Activated T-cell treated with anti-CD3 and anti-CD28 coated beads for 24 hours (primary cell): ENCODE data around the gene BHLHE40.
"Not testable (repeated sequence)": the region's sequence is repeated elsewhere in the genome, so short reads cannot be mapped to it uniquely, and the experiment has no call there.

Experiments
- DNase-seq: peaks from one replicate; pipeline ENCODE4 v3.0.0-alpha.2; 2020; ENCODE audit warnings: low read depth

The BHLHE40 gene

DNA sequence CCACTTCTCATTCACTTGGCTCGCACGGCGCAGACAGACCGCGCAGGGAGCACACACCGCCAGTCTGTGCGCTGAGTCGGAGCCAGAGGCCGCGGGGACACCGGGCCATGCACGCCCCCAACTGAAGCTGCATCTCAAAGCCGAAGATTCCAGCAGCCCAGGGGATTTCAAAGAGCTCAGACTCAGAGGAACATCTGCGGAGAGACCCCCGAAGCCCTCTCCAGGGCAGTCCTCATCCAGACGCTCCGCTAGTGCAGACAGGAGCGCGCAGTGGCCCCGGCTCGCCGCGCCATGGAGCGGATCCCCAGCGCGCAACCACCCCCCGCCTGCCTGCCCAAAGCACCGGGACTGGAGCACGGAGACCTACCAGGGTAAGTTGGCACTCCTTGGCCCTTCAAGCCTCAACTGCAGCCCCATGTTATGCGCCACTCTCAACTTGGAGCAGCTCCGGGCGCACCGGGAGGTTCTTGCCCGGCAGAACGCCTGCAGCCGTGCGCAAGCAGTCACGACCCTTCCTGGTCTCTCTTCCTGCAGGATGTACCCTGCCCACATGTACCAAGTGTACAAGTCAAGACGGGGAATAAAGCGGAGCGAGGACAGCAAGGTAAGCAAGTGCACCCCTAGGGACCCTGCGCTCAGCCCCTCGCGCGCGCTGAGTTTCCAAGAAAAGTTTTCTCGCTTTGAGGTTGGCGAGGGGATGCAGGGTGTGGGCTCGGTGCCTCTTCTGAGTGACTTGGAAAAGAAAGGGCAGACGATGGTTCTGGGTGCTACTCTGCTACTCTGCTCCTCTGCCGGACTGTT is at the start of gene BHLHE40:
Gene BHLHE40, plus strand, starts transcription at position 10 of the 801 bp plus-strand sequence. Its CDS starts 282 bp downstream, at position 292.
- DNase-seq: no peak

DNA sequence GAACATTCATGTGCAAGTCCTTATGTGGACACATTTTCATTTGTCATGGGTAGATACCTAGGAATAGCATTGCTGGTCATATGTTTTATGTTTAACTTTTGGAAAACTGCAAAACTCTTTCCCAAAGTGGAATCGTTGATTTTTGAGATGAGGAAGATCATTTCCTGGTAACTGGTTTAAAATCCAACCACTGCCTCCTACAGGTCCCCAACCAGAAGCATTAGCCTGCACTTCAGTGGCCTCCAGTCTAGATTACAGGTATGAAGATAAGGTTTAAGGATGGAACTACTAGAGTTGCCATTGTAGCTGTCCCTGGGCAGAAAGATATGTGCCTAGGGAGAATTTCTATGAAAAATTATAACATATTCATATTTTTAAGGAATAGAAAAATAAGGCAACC is 48.7 kb upstream of the BHLHE40 start:
- no peak for DNase-seq

DNA sequence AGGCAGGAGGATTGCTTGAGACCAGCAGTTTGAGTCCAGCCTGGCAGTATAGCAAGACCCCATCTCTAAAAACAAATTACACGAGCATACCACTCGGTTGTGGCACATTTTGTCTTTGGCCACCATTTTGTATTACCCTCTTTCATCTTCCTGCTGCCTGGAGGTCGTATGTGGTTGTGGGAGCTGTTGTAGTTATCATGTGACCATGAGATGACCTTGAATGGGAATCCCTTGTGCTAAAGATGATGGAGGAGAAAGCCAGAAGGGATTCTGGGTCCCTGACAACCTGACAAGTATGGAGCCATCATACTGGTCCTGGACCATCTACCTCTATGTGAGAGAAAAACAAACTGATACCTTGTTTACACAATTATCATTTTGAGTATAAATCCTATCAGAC is 45.2 kb upstream of the BHLHE40 start:
- DNase-seq: no peak

DNA sequence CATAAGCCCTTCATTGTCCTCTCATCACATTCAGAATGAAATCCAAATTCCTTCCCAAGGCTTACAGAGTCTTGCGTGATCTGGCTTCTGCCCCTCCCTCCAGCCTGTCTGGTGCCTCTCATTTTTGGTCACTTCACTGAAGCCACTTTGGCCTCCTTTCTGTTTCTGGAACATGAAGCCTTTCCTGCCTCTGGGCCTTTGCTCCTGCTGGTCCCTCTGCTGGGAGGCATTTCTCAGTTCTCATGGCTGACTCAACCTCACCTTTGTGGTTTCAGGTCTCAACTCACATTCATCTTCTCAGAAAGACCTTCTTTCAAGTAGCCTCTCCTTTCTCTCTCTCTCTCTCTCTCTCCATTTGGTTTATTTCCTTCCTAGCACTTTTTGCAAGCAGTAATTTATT is 43.9 kb upstream of the BHLHE40 start:
- no peak for DNase-seq

DNA sequence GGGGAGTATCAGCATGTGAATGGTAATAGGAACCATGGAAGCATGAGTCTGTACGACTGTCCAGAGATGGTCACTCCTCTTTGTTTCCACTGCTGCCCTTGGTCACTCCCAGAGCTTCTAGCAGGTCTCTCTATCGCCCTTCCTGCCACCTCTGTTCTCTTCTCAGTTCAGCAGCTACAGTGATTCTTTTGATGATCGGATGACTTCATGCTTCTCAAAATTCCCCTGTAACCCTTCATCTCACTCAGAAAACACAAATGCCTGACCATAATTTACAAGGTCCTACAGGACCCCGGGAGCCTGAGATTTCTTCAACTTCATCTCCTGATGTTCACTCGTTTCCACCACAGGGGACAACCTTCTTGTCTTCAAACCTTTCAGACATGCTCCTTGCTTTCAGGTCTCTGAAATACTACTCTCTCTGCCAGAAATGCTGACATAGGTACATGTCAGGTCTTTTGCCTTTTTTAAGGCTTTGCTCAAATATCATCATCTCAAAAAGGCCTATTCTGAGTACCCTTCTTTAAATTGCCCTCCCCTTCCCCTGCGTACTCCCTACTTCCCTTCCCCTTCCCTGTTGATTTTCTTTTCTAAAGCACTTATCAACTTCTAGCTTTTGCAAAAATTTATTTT is 42.1 kb upstream of the BHLHE40 start:
- no peak for DNase-seq

DNA sequence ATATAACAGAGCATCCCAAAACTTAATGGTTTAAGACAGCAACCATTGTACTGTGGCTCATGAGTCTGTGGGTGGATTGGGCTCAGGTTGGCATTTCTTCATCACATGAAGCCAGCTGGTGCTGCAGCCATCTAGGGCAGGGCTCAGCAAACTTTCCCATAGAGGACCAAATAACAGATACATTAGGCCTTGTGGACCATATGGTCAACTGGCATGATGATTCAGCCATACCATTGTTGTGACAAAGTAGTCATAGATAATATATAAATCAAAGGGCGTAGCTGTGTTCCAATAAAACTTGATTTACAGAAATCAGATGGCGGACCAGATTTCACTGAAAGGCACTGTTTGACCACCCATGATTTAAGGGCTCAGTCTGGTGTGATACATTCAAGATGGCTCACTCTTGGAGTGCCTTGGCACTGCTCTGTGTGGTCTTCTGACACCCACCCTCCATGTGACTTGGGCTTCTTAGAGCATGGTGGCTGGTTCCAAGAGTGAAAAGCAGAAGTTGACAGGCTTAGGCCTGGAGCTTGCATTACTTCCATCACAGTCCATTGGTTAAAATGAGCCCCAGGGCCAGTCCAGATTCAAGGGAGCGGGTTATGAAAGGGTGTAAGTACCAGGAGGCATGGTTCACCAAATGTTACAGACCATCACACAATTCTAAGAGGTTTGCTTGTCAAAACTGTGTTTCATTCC is 40.8 kb upstream of the BHLHE40 start:
- no peak for DNase-seq

DNA sequence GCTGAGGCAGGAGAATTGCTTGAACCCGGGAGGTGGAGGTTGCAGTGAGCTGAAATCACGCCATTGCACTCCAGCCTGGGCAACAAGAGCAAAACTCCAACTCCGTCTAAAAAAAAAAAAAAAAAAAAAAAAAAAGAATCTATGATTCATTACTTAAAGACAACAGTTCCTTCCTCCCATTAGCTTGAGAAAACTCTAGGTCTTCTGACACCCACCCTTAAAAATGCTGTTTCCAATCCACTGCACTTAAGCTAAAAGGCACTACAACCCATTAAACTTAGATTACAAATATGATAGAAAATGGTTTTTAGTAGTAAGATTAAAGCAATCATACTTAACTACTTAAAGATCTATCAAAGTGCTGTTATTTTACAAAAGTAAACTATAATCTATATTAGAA is 40.0 kb upstream of the BHLHE40 start:
- no peak for DNase-seq

DNA sequence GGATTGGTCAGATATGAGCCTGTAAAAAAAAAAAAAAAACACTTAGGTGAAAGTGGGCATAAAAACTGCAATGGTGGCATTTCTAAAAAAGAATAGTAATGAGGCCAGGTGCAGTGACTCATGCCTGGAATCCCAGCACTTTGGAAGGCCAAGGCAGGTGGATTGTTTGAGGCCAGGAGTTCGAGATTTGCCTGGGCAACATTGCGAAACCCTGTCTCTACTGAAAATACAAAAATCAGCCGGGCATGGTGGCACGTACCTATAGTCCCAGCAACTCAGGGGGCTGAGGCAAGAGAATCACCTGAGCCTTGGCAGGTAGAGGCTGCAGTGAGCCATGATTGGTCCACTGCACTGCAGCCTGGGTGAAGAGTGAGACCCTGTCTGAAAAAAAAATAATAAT is 38.3 kb upstream of the BHLHE40 start:
- DNase-seq: no peak

DNA sequence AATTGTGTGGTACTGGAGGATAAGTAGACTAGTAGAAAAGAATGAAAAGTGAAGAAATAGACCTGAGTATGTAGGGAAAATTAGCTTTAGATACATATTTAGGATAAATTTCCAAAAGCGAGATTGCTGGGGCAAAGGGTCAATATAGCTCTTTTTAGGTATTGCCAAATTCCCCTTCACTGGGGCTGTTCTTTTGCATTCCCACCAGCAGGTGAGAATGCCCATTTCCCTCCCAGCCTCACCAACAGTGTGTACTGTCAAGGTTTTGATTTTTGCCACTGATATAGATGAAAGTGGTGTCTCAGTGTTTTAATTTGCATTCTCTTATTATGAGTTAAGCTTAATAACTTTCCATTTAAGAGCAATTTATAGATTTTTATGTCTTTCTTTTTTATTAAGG is 35.7 kb upstream of the BHLHE40 start:
- no peak for DNase-seq

DNA sequence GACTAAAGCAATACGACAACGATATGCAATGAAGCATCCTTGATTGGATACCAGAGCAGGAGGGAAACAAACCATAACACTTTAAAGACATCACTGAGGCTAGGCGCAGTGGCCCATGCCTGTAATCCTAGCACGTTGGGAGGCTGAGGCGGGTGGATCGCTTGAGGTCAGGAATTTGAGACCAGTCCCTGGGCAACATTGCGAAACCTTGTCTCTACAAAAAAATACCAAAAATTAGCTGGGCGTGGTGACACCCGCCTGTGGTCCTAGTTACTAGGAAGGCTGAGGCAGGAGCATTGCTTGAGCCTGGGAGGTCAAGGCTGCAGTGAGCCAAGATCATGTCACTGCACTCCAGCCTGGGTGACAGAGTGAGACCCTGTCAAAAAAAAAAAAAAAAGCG is 33.9 kb upstream of the BHLHE40 start:
- no peak for DNase-seq

DNA sequence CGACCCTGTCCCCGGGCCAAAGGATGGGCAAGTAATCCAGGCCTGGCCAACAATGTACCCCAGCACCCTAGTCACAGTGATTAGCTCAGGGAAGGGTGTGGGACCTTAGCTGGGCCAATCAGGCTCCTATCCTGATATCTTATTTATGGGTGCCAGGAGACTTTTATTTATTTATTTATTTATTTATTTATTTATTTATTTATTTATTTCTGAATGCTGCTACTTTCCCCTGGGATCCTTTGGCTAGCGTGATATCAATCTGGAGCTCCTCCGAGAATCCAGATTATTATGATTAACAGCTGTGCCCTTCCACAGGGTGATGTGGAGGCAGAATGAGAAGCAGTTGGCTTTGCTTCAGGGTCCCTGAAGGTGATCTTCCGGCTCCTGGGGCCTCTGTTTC is 32.2 kb upstream of the BHLHE40 start:
- no peak for DNase-seq

DNA sequence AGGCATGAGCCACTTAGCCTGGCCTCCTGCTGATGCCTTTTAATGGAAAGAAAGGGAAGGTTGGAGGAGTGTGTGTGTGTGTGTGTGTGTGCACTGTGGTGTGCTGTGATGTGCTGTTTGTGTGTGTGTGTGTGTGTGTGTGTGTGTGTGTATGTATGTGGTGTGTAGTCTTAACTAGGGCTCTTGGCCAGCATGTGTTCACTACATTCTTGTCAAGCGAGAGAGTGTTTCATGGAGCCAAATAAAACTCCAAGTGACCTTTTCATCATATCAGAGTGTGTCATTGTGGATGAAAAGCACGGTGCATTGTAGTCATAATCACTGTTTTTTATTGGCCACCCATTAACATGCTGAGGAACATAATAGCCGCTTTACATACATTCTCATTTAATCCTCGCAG is 30.8 kb upstream of the BHLHE40 start:
- DNase-seq: no peak

DNA sequence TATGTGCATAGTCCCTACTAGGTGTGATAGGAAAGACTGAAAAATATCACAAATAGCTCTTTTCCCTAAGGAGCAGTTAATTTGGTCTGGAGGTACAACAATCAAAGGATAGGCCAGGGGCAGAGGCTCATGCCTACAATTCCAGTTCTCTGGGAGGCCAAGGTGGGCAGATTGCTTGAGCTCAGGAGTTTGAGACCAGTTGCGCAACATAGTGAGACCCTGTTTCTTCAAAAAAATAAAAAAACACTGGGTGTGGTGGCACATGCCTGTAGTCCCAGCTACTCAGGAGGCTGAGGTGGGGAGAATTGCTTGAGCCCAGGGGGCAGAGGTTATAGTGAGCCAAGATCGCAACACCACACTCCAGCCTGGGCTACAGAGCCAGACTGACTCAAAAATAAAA is 30.2 kb upstream of the BHLHE40 start:
- no peak for DNase-seq

DNA sequence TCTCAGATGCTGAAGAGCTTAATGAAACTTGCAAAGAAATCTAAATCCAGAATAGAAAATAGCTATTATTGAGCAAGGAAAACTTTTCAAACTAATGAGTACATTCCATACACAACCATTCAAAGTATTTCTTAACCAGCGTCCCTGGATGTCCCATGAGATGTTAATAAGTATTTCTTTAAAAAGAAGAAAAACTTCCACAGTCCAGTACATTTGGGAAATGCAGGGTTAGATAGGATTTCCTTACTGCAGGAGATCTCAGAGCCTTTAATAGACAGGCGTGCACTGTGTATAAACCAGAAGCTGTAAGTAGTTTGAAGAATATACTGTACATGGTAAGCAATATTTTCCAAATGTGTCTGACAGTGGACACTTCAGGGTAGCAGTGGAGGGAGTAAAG is 29.6 kb upstream of the BHLHE40 start:
- no peak for DNase-seq

DNA sequence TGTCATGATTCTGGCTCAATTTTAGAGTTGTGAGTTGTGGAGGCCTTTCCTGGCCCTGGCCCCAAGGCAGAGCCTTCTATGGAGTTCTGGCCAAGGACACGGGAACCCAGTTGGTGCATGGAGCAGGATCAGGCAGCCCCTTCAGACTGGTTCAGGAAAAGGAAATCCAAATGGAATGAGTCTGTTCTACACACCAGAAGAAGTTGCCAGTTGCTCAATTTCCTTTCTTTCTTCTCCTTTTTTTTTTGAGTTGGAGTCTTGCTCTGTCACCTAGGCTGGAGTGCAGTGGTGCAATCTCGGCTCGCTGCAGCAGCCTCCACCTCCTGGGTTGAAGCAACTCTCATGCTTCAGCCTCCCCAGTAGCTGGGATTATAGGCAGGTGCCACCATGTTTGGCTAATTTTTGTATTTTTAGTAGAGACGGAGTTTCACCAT is 28.9 kb upstream of the BHLHE40 start:
- no peak for DNase-seq

DNA sequence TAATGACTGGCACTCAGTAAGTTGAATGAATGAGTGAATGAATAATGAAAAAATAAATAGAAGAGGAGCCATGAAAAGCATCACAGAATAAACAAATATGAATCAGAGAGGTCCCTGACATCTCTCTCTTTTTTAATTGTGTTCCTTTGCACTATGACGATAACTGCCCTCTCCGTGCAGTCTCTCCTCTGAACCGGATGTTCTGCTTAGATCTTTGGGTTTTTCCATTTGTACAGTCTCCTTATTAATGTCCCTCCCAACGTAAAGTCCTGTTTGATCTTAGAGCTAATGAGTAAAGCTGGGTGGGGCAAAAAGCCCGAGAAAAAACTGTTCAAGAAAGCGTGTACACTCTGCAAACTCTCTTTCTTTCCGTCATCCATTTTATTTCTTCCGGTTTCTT is 28.3 kb upstream of the BHLHE40 start:
- no peak for DNase-seq

DNA sequence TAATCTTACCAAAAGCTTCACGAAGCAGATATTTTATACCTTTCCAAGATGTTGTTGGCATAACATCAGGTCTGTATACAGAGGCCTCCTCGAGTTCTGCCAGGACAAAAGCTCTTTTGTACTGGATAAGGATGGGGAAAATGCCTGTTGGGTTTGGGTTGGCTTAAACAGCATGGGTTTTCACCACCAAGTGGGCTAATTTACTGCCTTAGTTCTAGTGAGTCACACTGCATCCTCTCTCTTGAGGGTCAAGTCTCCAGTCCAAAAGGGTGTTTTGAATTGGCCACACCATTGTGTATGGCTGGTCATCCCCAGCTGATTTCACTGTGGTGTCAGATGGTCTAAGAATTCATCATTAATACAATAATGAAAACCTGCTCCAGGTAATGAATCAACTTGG is 26.1 kb upstream of the BHLHE40 start:
- no peak for DNase-seq

DNA sequence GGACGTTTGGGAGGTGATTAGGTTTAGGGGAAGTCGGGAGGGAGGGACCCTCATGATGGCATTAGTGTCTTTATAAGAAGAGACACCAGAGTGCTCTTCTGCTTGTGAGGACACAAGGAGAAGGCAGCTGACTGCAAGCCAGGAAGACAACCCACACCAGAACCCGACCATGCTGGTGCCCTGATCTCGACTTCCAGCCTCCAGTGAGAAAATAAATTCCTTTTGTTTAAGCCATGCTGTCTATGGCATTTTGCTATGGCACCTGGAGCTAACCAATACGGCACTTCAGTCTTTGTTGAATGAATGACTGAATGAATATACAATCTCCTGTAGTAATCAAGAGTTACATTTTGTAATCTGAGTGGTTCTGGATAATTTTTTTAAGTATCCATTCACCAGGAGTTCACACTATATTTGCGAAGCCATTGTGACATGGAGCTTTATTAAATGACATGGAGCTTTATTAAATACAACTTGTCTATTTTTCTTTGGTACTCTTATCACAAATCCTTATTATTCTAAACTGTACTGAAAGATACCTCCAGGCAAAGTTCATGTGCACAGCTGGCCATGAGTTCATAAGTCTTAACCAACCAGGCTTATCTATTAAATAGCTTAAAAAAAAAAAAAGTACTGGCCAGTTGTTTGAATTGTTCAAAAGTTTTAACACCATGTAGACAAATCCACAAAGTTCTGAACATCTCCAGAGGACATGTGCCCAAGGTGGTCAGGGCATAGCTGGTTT is 24.8 kb upstream of the BHLHE40 start:
- DNase-seq: no peak

DNA sequence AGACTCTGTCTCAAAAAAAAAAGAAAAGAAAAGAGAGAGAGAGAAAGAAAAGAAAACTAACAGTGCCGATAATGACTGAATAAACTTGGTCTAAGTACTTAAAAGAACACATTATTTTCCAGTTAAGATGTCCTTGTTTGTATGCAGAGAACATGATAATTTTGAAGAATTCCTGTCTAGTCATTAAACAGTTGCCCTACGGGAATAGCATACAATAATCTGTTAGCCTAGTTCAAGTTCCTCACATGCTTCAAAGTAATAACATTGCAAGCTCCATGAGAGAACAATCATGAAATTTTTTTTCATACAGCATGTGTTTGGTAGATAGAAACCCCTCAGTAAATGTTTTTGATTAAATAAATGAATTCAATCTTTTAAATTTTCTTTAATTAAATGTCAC is 23.1 kb upstream of the BHLHE40 start:
- DNase-seq: no peak

DNA sequence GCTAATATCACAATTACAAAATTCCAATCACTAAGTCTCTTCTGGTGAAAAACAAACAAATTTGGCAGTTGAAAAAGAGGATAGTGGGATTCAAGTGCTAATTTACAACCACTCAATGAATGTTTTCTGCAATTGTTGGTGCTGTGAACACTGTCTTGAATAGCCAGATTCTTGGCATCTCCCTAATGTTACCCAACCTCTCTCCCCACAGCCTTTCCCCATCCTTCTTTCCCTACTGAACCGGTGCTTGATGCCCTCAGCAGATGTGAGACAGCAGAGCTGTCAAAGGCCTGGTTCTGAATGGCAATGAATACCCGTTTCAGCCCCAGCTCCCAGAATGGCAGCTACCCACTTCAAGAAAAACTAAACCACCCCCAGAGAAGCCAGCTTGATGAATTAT is 22.5 kb upstream of the BHLHE40 start:
- DNase-seq: no peak

DNA sequence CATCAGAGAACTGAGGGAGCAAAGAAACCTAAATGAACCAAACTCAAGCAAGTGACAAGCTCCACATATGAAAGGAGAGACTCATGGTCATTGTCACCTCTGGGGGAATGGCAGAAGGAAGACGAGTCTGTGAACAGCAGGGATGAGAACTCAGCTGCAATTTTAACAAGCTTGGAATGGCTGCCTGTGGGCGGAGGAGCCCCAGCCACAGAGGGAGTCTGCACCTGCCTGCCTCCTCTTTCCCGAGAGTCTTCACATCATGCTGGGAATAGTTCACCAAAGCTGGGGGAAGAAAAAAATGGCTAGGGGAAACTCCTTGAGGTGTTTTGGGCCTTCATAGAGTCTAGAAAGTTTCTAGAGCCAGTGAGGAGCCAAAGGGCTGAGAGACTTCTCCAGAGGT is 21.3 kb upstream of the BHLHE40 start:
- DNase-seq: no peak

DNA sequence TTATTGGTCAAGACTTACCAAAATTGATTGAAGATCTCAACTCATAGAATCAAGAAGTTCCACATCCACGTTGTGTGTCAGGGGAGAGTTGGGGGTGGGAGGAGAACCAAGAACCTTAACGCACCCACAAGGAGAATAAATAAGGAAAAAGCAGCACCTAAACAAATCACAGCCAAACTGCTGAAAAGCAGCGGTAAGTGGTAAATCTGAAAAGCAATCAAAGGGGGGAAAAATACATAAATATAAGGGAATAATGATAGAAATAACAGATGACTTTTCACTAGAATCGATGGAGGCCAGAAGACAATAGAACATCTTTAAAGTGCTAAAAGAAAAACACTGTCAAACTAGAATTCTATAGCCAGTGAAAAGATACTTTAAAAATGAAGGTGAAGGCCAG is 20.1 kb upstream of the BHLHE40 start:
- DNase-seq: no peak

DNA sequence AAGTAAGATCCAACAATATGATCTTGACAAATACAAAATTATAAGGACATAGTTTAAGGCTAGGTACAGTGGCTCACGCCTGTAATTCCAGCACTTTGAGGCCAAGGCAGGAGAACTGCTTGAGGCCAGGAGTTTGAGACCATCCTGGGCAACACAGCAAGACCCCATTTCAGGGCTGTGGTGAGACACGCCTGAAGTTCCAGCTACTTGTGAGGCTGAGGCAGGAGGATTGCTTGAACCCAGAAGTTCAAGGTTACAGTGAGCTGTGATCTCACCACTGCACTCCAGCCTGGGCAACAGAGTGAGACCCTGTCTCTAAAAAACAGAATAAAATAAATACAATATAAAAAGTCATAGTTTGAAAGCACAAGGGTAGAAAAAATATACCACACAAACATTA is 17.4 kb upstream of the BHLHE40 start:
- DNase-seq: not testable (repeated sequence)
